Measurements from ENCODE around the gene BCKDHA.

GRCh38 chr19:41421973-41422372, 24.4 kb downstream of the BCKDHA start:
- TF ChIP-seq POLR2AphosphoS5 (IDR thresholded peaks at IDR 0.05) (peak in 1 of 3 donors; percentile 61), CTCF (IDR thresholded peaks at IDR 0.05 in 8 of 11, conservative IDR thresholded peaks at IDR 0.05 in 3 of 11) (no peak)

Data from spleen (tissue), 7 donors.